HG02588 (cell line): ENCODE data around the gene COG7.
"Not testable (repeated sequence)": the region's sequence is repeated elsewhere in the genome, so short reads cannot be mapped to it uniquely, and the experiment has no call there.

Source experiments
- ATAC-seq: cut with Tn5 transposase; IDR thresholded peaks from one replicate; pipeline ENCODE4 v1.9.1; 2021; ENCODE audit warnings: mild to moderate bottlenecking, moderate library complexity; ENCODE audit not compliant: unreplicated experiment

Gene COG7

DNA sequence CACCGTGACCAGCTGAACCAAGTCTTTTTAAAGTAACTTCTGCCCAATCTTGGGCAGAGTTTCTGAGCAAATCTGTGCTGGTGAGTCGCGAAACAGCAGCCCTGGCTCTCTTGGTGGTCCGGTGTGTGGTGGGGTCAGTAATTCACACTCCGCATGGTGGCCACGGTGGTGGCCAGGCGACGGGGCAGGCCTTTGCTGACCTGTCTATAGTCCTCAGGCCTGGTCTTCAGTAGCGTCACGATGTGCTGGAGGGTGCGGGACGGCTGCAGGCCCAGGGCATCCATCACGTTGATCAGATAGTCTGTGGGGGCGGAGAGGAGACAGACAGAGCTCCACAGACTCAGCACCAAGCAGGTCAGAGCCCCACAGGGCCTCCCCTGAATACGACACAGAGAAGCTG lies 64.2 kb downstream of the COG7 start:
- ATAC-seq, result no peak

- no peak for ATAC-seq
Measured at GRCh38 chr16:23387666-23388065, 65.3 kb downstream of the COG7 start.

DNA sequence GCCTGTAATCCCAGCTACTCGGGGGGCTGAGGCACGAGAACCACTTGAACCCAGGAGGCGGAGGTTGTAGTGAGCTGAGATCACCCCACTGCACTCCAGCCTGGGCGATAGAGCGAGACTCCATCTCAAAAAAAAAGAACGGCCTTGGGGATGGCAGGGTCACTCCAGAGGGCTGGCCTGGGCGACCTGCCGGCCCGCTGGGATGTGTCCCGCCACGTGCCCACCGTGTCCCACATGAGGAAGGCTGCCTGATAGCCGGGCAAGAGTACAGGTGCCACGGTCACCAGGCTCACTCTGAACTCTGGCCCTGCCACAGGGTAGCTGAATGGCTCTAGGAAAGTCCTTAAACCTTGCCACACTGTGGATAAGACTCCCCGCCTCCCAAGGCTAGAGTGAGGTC lies 67.5 kb downstream of the COG7 start:
- ATAC-seq, result no peak

DNA sequence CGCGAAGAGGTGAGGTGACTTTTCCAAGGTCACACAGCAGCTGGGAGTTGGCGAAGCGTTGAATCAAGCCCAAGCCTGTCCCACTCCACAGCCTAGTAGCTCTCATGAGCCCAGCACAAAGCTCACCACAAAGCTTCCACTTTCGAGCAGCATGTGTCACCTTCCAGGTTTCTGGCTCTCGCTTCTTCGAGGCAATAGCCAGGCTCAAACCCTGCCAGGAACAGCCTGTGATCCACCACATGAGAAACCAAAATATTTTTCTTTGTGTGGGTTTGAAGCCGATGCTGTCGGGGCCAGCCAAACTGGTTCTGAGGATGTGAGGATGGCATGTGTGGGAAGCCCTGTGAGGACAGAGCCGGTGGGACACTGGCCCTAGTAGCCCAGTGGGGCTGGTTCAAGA lies 68.1 kb downstream of the COG7 start:
- ATAC-seq, result no peak

- no peak for ATAC-seq
Measured at GRCh38 chr16:23383881-23384280, 69.1 kb downstream of the COG7 start.

- ATAC-seq, result no peak
Measured at GRCh38 chr16:23382279-23382678, 70.7 kb downstream of the COG7 start.

DNA sequence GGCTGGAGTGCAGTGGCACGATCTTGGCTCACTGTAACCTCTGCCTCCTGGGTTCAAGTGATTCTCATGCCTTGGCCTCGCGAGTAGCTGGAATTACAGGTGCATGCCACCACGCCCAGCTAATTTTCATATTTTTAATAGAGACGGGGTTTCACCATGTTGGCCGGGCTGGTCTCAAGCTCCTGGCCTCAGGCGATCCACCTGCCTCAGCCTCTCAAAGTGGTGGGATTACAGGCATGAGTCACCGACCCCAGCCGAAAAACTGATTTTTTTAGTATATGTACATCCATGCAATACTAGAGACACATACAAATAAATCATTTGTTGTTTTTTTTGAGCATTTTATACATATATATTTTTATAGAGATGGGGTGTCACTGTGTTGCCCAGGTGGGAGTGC lies 71.3 kb downstream of the COG7 start:
- ATAC-seq, result not testable (repeated sequence)

DNA sequence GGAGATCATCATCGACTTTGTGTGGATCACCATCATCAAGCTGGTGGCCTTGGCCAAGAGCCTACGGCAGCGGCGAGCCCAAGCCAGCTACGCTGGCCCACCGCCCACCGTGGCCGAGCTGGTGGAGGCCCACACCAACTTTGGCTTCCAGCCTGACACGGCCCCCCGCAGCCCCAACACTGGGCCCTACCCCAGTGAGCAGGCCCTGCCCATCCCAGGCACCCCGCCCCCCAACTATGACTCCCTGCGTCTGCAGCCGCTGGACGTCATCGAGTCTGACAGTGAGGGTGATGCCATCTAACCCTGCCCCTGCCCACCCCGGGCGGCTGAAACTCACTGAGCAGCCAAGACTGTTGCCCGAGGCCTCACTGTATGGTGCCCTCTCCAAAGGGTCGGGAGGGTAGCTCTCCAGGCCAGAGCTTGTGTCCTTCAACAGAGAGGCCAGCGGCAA lies 72.5 kb downstream of the COG7 start:
- ATAC-seq, result no peak

- no peak for ATAC-seq
Measured at GRCh38 chr16:23379707-23380106, 73.3 kb downstream of the COG7 start.

GRCh38 chr16:23378921-23379320 lies 74.1 kb downstream of the COG7 start:
- no peak for ATAC-seq

- no peak for ATAC-seq
Measured at GRCh38 chr16:23378256-23378655, 74.7 kb downstream of the COG7 start.

DNA sequence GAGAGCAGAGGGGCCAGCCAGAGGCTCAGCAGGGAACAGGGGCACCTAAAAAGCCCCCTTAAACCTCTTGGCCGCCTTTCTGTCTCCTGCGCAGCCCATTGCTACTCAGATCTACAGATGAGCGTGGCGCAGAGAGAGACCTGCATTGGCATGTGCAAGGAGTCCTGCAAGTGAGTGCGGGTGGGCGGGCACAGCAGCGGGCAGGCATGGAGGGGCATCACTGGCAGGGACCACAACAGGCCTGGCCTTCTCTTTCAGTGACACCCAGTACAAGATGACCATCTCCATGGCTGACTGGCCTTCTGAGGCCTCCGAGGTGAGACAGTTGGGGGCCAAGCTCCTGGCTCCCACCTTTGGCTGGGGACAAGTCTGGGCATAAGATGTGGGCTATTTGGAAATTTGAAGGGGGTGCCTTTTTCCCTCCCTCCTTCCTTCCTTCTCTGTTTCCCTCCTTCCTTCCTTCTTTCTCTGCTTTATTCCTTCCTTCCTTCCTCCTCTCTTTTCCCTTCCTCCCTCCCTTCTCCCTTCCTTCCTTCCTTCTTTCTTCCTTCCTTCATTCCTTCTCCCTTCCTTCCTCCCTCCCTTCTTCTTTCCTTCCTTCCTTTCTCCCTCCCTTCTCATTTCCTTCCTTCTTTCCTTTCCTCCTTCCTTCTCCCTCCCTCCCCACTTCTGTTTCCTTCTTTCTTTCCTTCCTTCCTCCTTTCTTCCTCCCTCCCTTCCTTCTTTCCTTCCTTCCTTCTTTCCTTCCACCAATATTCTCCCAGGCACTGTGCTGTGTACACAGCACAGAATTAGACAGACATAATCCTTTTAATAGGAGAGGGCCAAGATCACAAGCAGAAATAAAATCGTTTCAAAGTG lies 75.7 kb downstream of the COG7 start:
- ATAC-seq, result no peak

GRCh38 chr16:23375643-23376042 lies 77.3 kb downstream of the COG7 start:
- no peak for ATAC-seq

DNA sequence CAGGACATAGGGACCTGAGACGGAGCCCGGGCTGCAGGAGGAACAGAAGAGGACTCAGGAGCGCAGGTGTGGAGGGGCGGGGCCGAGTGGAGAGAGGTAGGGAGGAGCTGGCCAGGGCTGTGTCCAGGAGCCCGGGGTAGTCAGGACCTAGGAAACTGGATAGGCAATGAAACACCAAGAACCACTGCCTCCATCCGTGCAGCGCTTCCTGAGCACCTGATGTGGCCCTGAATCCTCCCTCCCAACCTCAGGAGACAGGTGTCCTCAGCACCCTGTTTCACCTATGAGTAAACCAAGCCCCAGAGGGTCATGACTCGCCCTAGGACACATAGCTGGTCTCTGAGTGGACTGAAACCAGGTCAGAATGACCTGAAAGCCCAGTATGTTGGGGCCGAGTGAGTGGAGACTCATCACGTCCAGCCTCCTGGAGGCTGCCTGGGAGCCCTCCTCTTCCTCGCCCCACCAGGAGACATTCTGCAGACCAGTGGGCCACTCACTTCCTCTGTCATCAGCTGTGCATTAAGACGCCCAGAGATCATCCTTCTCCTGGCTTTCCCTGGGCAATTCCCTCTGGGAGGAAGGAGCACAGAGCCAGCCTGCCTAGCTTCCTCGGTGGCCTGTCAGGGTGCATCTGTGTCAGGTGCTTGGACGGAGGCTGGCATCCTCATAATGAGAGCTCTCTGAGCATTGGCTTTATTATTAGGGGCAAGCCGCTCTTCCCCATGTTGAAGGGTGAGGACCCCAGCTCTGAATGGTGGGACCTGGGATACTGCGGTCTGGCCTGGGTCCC lies 78.1 kb downstream of the COG7 start:
- ATAC-seq, result no peak

DNA sequence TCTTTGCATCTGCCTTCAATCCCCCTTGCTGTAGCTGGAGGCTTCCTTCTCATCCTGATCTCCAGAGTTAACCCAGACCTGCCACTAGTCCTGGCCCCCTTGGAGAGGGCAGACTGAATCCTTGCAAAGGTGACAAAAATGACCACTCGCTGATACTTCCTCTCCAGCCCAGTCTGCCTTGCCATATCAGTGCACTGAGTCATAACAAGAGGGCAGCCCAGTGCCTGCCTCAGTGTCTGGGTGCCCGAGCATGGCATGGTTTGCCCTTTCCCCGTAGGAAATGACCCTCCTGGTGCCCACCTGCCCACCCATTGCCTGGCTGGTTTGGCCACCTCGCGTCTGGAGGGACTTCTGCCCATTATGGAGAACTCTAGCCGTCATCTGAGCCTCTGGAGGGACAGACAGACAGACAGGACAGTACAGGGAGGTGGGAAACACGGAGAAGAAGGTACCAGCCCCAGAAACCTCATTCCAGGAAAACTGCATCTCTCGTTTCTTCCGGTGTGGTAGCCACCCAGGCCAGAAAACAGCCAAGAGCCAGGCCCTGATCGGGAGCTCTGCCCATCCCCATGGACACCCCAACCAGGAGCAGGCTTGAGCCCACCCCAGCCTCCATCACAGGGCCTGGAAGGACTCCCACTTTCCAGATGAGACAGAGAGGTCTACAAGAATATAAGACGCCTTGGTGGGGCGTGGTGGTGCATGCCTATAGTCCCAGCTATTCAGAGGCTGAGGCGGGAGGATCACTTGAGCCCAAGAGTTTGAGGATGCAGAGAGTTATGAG lies 79.4 kb downstream of the COG7 start:
- no peak for ATAC-seq

GRCh38 chr16:23371368-23371767 lies 81.6 kb downstream of the COG7 start:
- no peak for ATAC-seq

DNA sequence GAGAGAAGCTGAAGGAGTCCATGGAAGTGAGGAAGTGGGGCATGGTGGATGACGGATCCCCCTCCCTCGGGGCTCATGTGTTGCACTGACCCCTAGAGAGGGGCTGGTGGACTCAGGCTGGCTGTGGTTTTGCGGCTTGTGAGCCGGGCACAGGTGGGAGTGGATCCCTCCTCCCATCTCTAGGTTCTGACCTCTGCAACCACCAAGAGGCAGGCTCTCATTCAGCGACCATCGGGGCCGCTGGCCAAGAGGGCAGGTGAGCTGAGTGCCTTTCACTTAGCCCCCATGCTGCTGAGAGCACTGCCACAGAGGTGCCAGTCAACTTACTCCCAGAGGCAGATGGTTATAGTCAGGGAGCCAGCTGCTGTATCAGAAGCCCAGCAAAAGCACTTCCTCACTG lies 83.6 kb downstream of the COG7 start:
- ATAC-seq, result no peak

DNA sequence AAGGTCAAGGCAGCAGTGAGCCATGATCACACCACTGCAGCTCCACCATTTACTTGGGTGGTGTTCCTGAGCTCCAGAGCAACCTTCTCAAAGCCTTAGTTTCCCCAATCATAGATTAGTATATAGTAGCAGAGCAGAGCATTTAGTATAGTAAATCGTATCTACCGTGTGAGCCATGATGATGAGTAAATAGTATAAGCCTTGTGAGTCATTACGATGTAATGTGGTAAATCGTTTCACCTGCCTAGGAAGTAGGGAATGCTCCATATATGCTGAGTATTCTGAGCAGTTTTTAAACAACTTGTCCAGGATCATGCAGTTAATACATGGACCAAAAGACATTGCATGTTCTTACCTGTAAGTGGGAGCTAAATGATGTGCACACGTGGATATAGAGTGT lies 84.5 kb downstream of the COG7 start:
- ATAC-seq, result no peak

GRCh38 chr16:23367988-23368387 lies 85.0 kb downstream of the COG7 start:
- no peak for ATAC-seq

GRCh38 chr16:23367564-23367963 lies 85.4 kb downstream of the COG7 start:
- no peak for ATAC-seq

GRCh38 chr16:23366341-23366740 lies 86.6 kb downstream of the COG7 start:
- ATAC-seq, result not testable (repeated sequence)
